ENCODE results near the gene GRM3.

GRM3 gene

DNA sequence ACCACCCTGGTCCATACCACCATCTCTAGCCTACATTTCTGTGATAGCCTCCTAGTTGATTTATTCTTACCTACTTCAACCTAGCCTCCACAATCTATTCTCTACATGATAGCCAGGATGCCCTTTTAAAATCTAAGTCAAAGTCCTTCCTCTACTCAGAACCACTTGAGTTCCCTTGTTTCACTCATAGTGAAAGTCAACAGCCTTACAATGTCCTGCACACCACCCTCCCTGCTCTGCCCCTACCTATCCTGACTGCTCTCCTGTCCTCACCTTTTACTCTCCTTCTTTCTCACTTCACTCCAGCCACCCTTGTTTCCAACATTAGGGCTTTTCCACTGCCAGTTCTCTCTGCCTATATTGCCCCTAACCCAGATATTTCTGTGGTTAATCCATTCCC, 146.7 kb downstream of the GRM3 start:
- no peak for DNase-seq

GRCh38 chr7:86792260-86792659, 148.6 kb downstream of the GRM3 start:
- no peak for DNase-seq

DNA sequence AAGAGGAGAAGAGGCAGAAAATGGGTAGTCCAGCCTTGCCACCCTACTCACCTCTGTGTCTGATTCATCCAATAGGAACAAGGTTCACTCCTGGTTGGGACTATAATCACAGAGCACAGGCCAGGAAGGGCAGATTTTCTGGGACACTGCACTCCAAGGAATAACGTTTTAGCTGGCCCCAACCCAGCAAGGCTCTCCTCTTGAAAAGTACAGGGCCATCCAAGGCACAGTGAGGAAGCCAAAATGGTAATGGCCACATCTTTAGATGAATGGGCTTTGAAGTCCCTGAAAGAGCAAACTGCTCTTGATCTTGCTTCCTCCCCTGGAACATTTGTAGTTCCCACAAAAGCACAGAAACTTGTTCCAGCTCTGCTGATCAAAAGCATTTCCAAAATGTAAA, 149.4 kb downstream of the GRM3 start:
- DNase-seq, result no peak

- peak; percentile 47 for DNase-seq
Measured at GRCh38 chr7:86814661-86815379, 171.1 kb downstream of the GRM3 start.

DNA sequence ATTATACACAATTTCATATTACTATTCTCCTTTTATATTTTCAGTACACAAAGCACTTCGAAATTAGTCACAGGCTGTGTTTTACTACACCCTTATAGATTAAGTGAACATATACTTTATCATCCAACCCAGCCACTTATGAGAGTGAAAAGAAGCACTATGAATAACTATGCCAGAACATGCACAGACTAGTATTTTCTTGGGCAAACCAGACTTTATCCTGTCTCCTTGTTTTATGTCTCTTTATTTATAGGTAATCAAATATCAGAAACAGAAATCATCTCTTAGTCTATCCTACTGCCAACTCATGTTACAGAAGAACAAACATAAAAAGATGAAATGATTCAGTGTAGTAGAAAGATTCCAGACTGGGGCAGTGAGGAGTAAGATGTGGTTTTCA, 171.8 kb downstream of the GRM3 start:
- no peak for DNase-seq

DNA sequence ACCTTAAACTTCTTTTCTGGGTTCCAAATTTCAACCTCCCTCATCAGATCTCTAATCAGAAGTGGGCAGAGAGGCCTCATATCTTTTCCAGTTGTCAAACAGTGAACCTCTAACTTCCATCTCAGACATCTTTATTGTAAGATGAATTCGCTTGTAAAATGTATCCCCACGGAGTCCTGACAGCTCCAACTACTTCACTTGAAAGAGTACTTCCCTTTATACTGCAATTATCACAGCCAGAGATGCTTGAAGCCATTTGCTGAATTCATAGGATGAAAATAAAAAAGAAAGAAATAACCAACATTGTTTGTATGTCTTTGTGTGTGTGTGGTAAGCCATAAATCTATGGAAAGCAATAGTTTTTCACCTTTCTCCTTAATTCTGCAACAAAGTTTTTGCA, 175.2 kb downstream of the GRM3 start:
- DNase-seq, result no peak

DNA sequence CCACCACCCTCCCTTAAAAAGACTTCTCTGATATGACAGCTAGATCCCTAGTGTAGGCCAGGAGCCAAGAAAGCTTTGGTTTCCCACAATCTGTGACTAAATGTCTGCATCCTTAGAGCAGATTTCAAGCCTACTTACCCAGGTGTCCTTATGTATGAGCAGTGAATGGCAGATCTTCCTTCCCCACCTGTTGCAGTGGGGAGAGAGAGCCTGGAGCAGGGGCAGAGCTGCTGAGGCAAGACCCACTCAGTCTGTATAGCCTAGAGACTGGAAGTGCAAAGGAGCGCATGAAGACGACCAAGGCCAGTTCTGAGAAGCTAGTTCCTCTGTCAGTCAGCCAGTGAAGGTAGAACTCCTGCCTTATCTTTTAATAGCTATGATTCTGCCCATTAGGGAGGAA, 180.1 kb downstream of the GRM3 start:
- DNase-seq, result no peak

GRCh38 chr7:86825264-86825663, 181.6 kb downstream of the GRM3 start:
- no peak for DNase-seq

- DNase-seq, result no peak
Measured at GRCh38 chr7:86826948-86827347, 183.2 kb downstream of the GRM3 start.

GRCh38 chr7:86833360-86833759, 189.7 kb downstream of the GRM3 start:
- peak; percentile 55 for DNase-seq

DNA sequence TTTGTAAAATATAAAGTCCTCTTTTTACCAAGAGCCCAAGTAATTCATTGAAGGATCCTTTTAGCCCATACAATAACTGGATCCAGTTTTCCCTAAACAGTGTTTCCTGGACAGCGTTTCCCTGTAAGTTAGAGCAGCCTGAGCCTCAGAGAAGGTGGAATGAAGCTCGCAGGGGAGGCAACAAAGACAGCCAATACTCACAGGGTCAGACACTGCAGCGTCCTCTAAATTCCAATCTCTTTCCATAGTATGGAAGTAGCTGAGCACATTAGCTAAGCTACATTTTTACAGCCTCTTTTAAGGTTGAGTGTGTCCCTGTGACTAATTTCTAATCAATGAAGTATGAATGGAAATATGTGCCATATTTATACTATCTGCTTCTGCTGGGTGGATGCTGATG, 193.5 kb downstream of the GRM3 start:
- no peak for DNase-seq

GRCh38 chr7:86844608-86845007, 200.9 kb downstream of the GRM3 start:
- no peak for DNase-seq

GRCh38 chr7:86846494-86847190, 202.9 kb downstream of the GRM3 start:
- peak; percentile 73 for DNase-seq

GRCh38 chr7:86848226-86848625, 204.5 kb downstream of the GRM3 start:
- no peak for DNase-seq

GRCh38 chr7:86851566-86851965, 207.9 kb downstream of the GRM3 start:
- DNase-seq, result no peak

DNA sequence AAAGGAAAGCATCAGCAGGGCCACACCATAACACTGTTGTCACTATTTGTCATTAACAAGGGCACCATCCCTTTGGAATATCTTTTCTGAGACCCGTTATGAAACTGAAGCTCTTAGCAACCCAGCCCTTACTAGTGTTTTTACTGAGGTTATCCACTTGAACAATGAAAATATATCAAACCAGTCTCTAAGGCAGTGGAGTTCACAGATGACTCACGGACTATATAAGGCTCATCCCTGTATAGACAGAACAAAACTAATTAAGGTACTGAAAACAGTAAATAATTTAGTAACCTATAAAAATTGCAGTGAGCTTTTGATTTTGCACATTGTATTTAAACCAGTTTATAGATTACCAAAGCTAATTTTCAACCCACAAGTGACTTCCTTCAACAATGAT, 219.7 kb downstream of the GRM3 start:
- DNase-seq, result no peak

DNA sequence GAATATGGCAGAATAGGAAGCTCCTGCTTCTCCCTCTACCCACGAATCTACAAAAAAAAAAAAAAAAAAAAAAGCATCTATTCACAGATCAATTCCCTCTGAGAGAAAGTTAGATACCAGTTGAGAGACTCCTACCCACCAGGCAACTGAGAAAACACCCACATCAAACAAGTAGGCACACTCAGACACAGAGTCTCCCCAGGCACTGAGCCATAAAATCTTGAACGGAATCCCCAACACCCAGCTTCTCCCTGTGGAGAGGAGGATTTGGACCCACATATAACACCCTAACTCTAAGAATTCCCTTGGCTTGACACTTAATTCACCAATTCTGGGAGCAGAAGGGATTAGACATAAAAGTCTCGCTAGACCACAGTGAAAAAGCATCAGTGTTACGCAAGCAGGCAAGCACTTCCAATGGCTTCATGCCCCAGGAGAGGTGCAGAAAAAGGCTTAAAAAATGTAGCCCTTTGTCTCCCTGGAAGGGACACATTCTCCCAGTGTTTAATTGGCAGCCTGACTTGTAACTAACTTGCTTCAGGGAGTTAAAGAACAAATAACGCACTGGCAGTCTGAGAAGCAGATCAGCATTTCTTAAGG, 223.6 kb downstream of the GRM3 start:
- no peak for DNase-seq

GRCh38 chr7:86876146-86876545, 232.4 kb downstream of the GRM3 start:
- no peak for DNase-seq

DNA sequence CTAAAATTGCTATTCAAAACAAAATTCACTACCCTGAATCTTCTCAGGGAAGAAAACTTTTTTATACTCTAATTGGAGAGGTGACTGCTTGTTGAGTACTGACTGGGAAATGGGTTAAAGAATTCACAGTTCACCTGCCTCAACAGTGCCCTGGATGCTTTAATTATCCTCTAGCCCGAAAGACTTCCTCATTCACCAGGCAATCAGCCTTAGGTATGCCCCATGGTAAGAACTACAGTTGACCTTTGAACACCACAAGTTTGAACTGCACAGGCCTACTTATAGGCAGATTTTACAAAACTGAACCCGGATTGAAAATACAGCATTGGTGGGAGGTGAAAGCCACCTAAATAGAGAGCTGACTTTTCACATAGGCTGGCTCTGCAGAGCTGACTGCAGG, 240.4 kb downstream of the GRM3 start:
- DNase-seq, result no peak

DNA sequence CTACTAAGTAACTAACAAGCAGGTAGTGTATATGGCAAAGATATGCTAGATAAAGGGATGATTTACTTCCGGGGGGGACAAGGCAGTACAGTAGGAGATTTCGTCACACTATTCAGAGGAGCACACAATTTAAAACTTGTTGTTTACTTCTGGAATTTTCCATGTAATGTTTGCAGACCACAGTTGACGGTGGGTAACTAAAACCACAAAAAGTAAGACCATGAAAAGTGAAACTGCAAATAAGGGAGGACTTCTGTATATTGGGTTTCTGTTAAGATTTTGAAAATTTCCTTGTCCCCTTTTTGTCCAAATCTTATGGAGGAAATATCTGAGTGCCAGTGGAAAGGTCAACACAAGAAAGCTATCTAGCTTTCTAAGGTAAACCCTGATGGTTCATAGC, 245.8 kb downstream of the GRM3 start:
- no peak for DNase-seq

GRCh38 chr7:86898171-86898570, 254.5 kb downstream of the GRM3 start:
- no peak for DNase-seq

DNA sequence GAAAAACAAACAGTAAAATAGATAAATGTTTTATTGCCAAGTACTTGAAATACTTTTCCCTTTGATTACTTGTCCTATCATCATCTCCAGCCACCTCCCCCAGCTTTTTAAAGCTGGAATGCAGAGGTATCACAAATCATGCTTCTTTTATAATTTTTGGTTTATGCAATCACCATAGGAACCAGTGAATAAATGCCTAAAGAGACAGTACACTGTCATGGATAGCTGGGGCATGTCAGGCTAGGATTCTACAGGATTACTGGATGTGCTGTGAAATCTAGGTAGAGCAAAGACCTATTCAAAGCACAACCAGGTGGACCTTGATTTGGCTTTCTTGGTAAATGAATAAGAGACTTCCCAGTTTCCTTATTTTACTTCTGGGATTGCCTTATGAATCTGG, 257.2 kb downstream of the GRM3 start:
- no peak for DNase-seq

DNA sequence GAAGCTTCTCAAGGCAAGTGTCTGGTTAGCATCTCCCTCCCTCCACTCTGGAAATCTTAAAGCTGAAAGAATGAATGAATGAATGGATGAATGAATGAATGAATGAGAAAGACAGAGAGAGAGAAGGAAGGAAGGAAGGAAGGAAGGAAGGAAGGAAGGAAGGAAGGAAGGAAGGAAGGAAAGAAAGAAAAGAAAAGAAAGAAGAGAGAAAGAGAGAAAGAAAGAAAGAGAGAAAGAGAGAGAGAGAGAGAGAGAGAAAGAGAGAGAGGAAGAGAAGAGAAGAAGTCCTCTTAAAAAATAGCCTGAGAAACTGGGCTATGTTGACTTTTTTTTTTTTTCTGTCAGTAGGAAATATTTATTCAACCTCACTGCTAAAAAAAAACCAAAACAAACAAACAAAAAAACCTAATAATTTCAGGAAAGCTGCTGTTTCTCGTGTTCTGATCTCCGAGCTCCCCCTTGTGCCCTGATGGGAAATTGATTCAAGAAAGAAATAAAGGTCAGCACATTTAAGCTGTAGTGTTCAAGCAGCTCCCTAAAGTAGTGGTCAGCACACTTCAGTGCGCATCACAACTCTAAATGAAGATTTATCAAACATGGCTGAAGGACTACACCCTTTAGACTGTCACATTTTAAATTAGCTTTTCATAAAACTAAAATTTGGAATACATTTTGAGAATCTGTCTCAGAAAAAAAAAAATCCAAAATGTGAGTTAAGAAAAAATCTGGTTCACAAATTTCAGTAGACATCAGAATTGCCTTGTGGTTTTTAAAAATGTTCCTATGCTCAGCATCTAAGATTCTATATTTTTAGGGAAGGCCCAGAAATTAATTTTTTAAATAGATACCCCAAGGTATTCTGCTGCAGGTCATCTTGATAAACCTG, 261.5 kb downstream of the GRM3 start:
- peak; percentile 21 for DNase-seq
